Head of caudate nucleus (tissue), 42 donors: ENCODE data around the gene APOBEC3H.

Experiments
- DNase-seq, 42 donors: peaks; one replicate each; pipeline versions ENCODE4 v3.0.0 to v3.0.0-alpha.2; 2020 to 2021; ENCODE audit warnings: mixed read lengths in 7 of 42
- intact Hi-C: fragments of 100-400 bp; cut with DNase I; formaldehyde crosslinking; loops from one replicate; pipeline ENCODE4 v1.15.0; 2022

APOBEC3H gene

GRCh38 chr22:39130892-39131855 is 34.1 kb downstream of the APOBEC3H start:
- DNase-seq: peak in 1 of 42 donors; percentile 28
- intact Hi-C loops: no loop called here

- peak in 1 of 42 donors; percentile 19 for DNase-seq
- intact Hi-C loops: no loop called here
These were observed 35.2 kb downstream of the APOBEC3H start for GRCh38 chr22:39132281-39132680.

- DNase-seq: no peak
- intact Hi-C loops: no loop called here
These were observed 36.0 kb downstream of the APOBEC3H start for GRCh38 chr22:39132871-39133524.

- intact Hi-C loops: no loop called here
These were observed 36.8 kb downstream of the APOBEC3H start for GRCh38 chr22:39133871-39134270.

GRCh38 chr22:39134366-39135091 is 37.5 kb downstream of the APOBEC3H start:
- DNase-seq: no peak
- intact Hi-C loops: no loop called here

More at GRCh38 chr22:39133871-39134270, 36.8 kb downstream of the APOBEC3H start:
- DNase-seq: no peak

- DNase-seq: peak in 4 of 42 donors; percentile 26 to 46 (median 38)
- intact Hi-C loops: no loop called here
These were observed 38.2 kb downstream of the APOBEC3H start for GRCh38 chr22:39135092-39135896.

GRCh38 chr22:39136317-39136716 is 39.3 kb downstream of the APOBEC3H start:
- peak in 2 of 42 donors; percentile 8 to 21 for DNase-seq

GRCh38 chr22:39138357-39138997 is 41.4 kb downstream of the APOBEC3H start:
- DNase-seq: peak in 2 of 42 donors; percentile 3 to 7
- intact Hi-C loops: no loop called here

More at GRCh38 chr22:39136317-39136716, 39.3 kb downstream of the APOBEC3H start:
- intact Hi-C loops: no loop called here

- intact Hi-C loops: no loop called here
- DNase-seq: no peak
These were observed 42.9 kb downstream of the APOBEC3H start for GRCh38 chr22:39139933-39140332.

- intact Hi-C loops: no loop called here
- peak in 2 of 42 donors; percentile 8 to 10 for DNase-seq
These were observed 45.1 kb downstream of the APOBEC3H start for GRCh38 chr22:39142088-39142680.

- peak in 4 of 42 donors; percentile 8 to 24 (median 19) for DNase-seq
- intact Hi-C loops: no loop called here
These were observed 47.2 kb downstream of the APOBEC3H start for GRCh38 chr22:39144101-39144767.

- intact Hi-C loops: no loop called here
- peak in 10 of 42 donors; percentile 3 to 61 (median 36) for DNase-seq
These were observed 49.4 kb downstream of the APOBEC3H start for GRCh38 chr22:39146256-39147101.

GRCh38 chr22:39147335-39148025 is 50.4 kb downstream of the APOBEC3H start:
- intact Hi-C loops: no loop called here
- DNase-seq: no peak

GRCh38 chr22:39148026-39148726 is 51.1 kb downstream of the APOBEC3H start:
- DNase-seq: no peak
- intact Hi-C loops: no loop called here
